Nephron progenitor cell (in vitro differentiated cells): ENCODE data around the gene GADD45GIP1.

Experiments
- DNase-seq: peaks from one replicate; pipeline ENCODE4 v3.0.0; 2021
- H3K27ac Mint-ChIP-seq: 2 replicates; pipeline ENCODE4 v1.8.0; 2021; ENCODE audit warnings: mild to moderate bottlenecking, moderate library complexity, mixed read lengths
- H3K27me3 Mint-ChIP-seq: 2 replicates; pipeline ENCODE4 v1.8.0; 2021; ENCODE audit warnings: mild to moderate bottlenecking, low read depth, mixed read lengths; ENCODE audit not compliant: poor library complexity
- H3K36me3 Mint-ChIP-seq: 2 replicates; pipeline ENCODE4 v1.8.0; 2021; ENCODE audit warnings: low read depth, mixed read lengths
- H3K4me1 Mint-ChIP-seq: 2 replicates; pipeline ENCODE4 v1.8.0; 2021; ENCODE audit warnings: mixed read lengths
- H3K4me3 Mint-ChIP-seq: 2 replicates; pipeline ENCODE4 v1.8.0; 2021; ENCODE audit warnings: mild to moderate bottlenecking, moderate library complexity, mixed read lengths
- H3K9me3 Mint-ChIP-seq: 2 replicates; pipeline ENCODE4 v1.8.0; 2021; ENCODE audit warnings: mild to moderate bottlenecking, moderate library complexity, mixed read lengths
- CTCF ChIP-seq: fragments of 200-600 bp; sonication (generic); IDR thresholded peaks from 2 replicates; pipeline ENCODE4 v1.5.0; 2021; ENCODE audit warnings: antibody characterized with exemption

The GADD45GIP1 gene

DNA sequence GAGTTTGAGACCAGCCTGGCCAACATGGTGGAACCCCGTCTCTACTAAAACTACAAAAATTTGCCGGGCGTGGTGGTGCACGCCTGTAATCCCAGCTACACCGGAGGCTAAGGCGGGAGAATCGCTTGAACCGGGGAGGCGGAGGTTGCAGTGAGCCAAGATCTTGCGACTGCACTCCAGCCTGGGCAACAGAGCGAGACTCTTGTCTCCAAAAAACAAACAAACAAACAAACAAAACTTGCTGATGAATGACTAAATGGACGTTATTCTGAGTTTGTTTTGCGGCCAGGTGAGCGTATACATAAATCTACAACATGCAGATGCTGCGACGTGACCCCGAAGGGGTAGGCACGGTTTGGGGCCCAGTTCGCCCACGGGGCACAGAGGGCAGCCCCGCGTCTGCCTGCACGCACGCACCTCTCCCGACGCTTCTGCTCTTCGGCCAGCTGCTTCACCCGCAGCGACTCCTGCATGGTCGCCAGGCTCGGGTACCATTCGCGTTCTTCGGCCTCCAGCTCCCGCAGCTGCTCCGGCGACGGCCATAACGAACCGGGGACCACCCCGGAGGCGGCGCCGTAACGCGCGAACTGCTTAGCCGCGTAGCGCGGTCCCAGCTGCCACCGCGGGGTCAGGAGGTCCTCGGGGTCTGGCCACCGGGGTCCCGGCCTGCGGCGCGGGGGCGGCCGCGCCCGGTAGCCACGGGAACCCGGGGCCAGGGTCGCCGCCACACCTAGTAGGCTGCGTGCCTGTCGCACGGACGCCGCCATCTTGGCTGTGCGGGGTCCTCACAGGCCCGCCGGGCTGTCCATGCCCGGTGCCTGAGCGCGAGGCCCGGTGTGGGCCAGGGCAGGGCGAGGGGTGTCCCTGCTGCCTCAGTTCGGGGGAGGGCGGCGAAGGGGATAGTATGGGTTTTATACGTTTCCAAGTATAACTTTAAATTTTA is at the start of gene GADD45GIP1:
GADD45GIP1 (minus strand) TSS at position 778 of the 943 bp plus-strand sequence; CDS start at position 767, 11 bp downstream.
- no peak for TF ChIP-seq CTCF
- Mint-ChIP-seq H3K4me1 (peaks cover 27% of the 10 kb centered on the region), H3K36me3 (peaks cover 14% of the 10 kb centered on the region), H3K9me3 (peaks cover 8% of the 10 kb centered on the region), H3K27ac (peak within 1 kb of the TSS; percentile 97), H3K27me3 (peaks cover 7% of the 10 kb centered on the region), H3K4me3 (peak within 1 kb of the TSS; percentile 88)
- DNase-seq = peak; percentile 76

DNA sequence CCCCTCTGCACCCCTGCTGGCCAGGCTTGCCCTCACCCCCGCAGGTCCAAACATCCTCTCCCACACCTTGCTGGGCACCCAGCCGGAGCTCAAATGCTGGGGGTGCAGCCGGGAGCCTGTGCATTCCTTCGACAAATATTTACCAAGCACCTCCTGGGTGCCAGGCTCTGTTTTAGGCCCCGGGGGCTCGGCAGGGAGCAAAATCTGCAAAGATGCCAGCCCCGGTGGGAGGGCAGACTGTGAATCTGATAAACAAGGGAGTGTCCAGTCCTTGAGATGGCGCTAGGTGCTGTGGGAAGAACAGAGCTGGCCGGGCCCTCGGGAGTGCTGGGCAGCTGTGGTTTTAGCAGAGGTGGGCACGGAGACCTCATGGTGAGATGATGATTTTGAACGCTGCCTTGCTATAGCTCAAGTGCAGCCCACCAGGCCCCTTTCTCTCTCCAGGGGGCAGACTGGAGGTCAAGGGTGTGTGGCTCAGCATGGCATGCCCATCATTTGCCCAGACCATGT is 48.9 kb upstream of the GADD45GIP1 start:
- H3K4me1 Mint-ChIP-seq = no peaks in the 10 kb centered on the region
- H3K27ac Mint-ChIP-seq = no peak overlapping the region
- no peaks in the 10 kb centered on the region for H3K36me3 Mint-ChIP-seq
- H3K9me3 Mint-ChIP-seq = no peaks in the 10 kb centered on the region
- H3K4me3 Mint-ChIP-seq = no peak overlapping the region
- TF ChIP-seq CTCF = no peak
- DNase-seq = no peak
- H3K27me3 Mint-ChIP-seq = peaks cover 97% of the 10 kb centered on the region

DNA sequence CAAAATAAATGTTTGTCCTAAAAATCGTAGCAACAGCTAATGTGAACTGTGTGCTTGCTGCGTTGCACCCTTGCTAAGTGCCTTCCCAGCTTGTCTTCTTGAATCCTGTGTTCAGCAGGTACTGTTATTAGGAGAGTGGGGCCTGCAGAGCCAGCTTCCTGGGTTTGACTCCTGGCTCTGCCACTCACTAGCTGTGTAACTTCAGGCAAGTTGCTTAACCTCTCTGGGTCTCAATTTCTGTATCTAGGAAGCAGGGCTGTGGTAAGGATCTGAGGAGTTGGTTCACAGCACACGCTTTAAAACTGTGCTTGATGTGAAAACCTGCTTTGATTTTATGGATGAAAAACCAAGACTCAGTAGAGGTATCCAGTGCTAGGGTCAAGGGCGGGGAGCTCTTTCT is 48.2 kb upstream of the GADD45GIP1 start:
- Mint-ChIP-seq H3K27ac (no peak overlapping the region), H3K27me3 (peaks cover 97% of the 10 kb centered on the region), H3K4me3 (no peak overlapping the region), H3K4me1 (no peaks in the 10 kb centered on the region), H3K9me3 (no peaks in the 10 kb centered on the region), H3K36me3 (no peaks in the 10 kb centered on the region)
- no peak for TF ChIP-seq CTCF
- DNase-seq = no peak

- H3K27me3 Mint-ChIP-seq = peaks cover 97% of the 10 kb centered on the region
- no peaks in the 10 kb centered on the region for H3K9me3 Mint-ChIP-seq
- H3K36me3 Mint-ChIP-seq = no peaks in the 10 kb centered on the region
- no peak overlapping the region for H3K27ac Mint-ChIP-seq
- no peaks in the 10 kb centered on the region for H3K4me1 Mint-ChIP-seq
- TF ChIP-seq CTCF = no peak
- H3K4me3 Mint-ChIP-seq = no peak overlapping the region
- DNase-seq = no peak
These were observed 47.2 kb upstream of the GADD45GIP1 start for GRCh38 chr19:13004273-13004672.

DNA sequence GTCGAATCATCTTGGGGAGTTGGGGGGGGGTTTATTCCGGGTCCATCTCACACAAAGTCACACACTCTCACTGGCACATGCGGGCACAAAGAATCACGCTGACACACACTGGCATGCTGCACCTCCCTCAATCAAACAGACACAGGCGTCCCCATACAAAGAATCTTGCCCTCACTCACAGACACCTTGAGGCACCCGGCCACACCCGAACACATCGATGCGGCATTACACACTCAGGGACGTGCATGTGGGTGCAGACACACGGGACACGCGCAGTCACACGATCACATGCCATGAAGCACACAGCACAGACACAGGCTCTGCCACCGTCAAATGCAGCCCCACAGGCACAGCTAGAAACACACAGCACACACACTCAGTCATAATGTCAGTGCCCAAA is 46.1 kb upstream of the GADD45GIP1 start:
- Mint-ChIP-seq H3K4me1 (no peaks in the 10 kb centered on the region), H3K27me3 (peaks cover 97% of the 10 kb centered on the region), H3K4me3 (no peak overlapping the region), H3K9me3 (no peaks in the 10 kb centered on the region), H3K36me3 (no peaks in the 10 kb centered on the region), H3K27ac (no peak overlapping the region)
- no peak for DNase-seq
- TF ChIP-seq CTCF = no peak
